HG03342 (cell line): Measurements from ENCODE around the gene TYW1.
"Not testable (repeated sequence)": the region's sequence is repeated elsewhere in the genome, so short reads cannot be mapped to it uniquely, and the experiment has no call there.

Experiments used
- ATAC-seq: cut with Tn5 transposase; IDR thresholded peaks from one replicate; pipeline ENCODE4 v1.9.1; 2021; ENCODE audit warnings: mild to moderate bottlenecking, moderate library complexity; ENCODE audit not compliant: unreplicated experiment

Gene TYW1

GRCh38 chr7:67229018-67229417 lies 232.4 kb downstream of the TYW1 start:
- not testable (repeated sequence) for ATAC-seq

- ATAC-seq, result not testable (repeated sequence)
These were observed 233.4 kb downstream of the TYW1 start for GRCh38 chr7:67230029-67230428.

DNA sequence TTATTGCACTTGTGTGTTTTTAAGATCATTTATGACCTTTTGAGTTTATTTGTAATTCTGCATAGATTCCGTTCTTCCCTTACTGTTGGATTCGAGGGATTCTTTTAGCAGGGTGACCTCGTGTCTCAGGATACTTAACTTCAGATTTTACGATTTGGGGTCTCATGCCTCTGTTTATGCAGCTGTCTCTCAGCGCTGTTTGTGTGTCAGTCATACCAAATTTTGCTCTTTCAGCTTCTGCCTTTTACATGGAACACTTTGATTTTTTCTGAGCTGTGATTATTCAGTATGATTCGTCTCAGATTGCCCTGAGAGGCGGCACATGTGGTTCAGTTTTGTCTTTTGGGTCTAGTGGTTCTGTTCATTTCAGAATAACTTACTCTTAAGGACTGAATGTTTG lies 236.9 kb downstream of the TYW1 start:
- ATAC-seq, result not testable (repeated sequence)

DNA sequence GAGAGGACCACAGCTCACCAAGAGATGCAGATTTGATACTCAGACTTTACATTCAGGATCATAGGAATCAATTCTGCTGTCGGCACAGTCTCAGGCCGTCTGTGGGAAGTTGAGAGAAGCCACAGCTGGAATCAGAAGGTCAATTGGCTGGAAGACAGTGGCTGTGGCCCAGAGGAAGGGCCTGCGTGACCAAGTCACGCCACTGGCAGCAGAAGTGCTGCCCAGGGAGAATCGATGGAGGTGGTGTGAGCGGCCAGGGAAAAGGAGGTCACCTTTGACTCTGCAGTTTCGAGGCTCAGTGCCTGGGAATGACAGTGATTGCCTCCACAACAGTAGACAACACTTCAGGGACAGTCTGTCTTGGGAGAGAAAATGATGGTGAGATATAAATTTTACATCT lies 239.6 kb downstream of the TYW1 start:
- not testable (repeated sequence) for ATAC-seq

DNA sequence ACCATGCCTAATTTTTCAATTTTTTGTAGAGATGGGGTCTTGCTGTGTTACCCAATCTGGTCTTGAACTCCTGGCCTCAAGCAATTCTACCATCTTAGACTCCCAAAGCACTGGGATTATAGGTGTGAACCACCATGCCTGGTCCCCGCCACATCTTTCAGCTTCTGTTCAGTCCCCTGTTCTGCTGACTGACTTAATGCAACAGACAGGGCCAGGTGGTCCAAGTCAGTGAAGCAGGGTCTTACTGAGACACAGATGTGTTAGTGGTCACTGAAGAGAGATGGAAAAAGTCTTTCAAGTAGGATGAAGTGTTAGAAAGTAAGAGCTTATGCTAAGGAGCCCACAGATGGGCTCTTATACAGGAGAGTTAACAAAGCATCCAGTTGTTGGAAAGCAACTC lies 246.2 kb downstream of the TYW1 start:
- not testable (repeated sequence) for ATAC-seq

DNA sequence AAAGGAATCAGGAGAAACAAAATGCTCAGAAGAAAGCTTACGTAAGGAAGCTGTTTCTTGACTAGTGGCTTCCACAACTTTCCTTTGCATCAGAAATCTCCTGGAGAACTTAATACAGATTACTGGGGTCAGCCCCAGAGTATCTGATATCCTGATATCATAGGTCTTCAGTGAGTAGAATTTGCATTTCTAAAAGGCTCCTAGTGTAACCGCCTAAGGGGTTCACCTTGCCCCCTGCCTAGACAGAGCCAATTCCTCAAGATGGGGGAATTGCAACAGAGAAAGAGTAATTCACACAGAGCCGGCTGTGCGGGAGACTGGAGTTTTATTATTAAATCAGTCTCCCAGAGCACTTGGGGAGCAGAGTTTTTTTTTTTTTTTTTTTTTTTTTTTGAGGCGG lies 251.7 kb downstream of the TYW1 start:
- not testable (repeated sequence) for ATAC-seq

DNA sequence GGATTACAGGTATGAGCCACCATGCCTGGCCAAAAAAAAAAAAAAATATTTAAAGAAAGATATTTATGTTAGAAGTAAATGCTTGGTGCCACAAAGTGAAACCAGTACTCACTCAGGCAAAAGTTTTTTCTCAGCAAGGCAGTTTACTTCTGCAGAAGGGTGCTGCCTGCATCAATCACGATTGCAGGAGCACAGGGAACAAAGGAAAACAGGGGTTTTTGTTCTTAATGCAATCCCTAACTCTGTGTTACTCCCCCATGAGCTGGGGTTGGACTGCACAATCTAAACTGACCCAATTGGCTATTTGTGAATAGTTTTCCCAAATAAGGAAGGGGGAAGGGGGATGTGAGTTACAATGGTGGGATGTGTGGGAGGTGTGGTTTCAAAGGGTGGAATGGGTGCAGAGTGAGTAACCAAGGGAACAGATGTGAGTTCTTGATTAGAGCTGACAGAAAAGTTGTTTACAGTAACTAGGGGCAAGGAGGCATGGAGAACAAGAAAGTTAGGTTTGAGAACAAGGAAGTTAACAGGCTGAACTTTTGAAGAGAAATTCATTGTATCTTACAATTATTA lies 255.4 kb downstream of the TYW1 start:
- ATAC-seq, result no peak

- not testable (repeated sequence) for ATAC-seq
These were observed 258.4 kb downstream of the TYW1 start for GRCh38 chr7:67255076-67255475.

- ATAC-seq, result not testable (repeated sequence)
These were observed 261.1 kb downstream of the TYW1 start for GRCh38 chr7:67257779-67258178.

DNA sequence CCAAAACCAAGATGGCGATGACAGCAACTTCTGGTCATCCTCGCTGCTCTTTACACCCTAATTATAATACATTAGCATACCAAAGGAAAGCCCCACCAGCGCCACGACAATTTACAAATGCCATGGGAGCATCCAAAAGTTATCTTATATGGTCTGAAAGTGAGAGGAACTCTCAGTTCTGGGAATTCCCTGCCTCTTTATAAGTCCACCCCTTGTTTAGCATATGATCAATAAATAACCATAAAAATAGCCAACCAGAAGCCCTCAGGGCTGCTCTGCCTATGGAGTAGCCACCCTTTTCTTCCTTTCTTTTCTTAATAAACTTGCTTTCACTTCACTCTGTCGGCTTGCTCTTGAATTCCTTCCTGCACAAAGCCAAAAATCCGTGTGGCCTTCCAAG lies 262.7 kb downstream of the TYW1 start:
- not testable (repeated sequence) for ATAC-seq

DNA sequence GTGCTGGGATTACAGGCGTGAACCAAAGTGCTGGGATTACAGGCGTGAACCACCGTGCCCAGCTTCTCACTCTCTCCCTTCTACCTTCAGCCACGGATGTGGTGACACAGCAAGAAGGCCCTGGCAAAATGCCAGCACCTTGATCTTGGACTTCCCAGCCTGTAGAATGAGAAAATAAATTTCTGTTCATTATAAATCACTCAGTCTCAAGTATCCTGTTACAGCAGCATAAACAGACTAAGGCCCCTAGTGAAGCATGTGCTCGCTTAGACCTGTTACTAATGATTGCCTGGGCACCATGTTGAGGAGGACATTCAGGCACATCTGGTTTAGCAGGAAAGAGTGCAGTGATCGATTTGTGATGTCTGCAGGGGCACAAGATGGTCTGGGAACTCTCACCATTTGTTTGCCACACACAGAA lies 263.5 kb downstream of the TYW1 start:
- ATAC-seq, result not testable (repeated sequence)

- ATAC-seq, result not testable (repeated sequence)
These were observed 267.4 kb downstream of the TYW1 start for GRCh38 chr7:67264000-67264399.

- not testable (repeated sequence) for ATAC-seq
These were observed 269.4 kb downstream of the TYW1 start for GRCh38 chr7:67266070-67266469.

- no peak for ATAC-seq
These were observed 271.3 kb downstream of the TYW1 start for GRCh38 chr7:67267914-67268313.

DNA sequence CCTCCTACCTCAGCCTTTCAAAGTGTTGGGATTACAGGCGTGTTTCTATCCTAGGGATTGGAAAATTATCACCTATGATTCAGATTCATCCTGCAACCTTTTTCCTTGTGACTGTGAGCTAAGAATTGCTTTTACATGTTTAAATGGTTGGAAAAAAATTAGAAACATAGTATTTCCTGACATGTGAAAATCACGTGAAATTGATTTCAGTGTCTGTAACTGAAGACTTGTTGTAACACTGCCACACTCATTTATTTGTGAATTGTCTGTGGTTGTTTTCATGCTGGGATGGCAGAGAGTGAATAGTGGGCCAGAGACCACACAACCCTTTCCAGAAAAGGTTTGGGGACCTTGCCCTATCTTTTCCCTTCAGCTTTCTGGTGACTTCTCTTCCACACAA lies 273.3 kb downstream of the TYW1 start:
- not testable (repeated sequence) for ATAC-seq
